SU-DHL-6 (cell line): ENCODE data around the gene MAPK14.

Experiments used
- H2AFZ ChIP-seq: fragments of 200-600 bp; sonication (generic); 2 replicates; pipeline ENCODE4 v1.6.1; 2014; ENCODE audit warnings: low read depth, mild to moderate bottlenecking, moderate library complexity, mixed read lengths, antibody characterized with exemption, low read length; ENCODE audit not compliant: severe bottlenecking
- H3F3A ChIP-seq: fragments of 200-600 bp; shearing (Covaris generic); 2 replicates; pipeline ENCODE4 v1.6.0; 2016; ENCODE audit warnings: antibody characterized with exemption, mild to moderate bottlenecking; ENCODE audit not compliant: insufficient read depth
- H3K27ac ChIP-seq: fragments of 200-600 bp; sonication (generic); 2 replicates; pipeline ENCODE4 v1.5.1; 2016; ENCODE audit warnings: low read depth, mild to moderate bottlenecking, low read length, moderate library complexity, mixed read lengths
- H3K27me3 ChIP-seq: fragments of 200-600 bp; sonication (generic), shearing (Covaris generic); 2 replicates; pipeline ENCODE4 v1.6.0; 2014; ENCODE audit warnings: mild to moderate bottlenecking, low read length
- H3K36me3 ChIP-seq: fragments of 200-600 bp; sonication (generic); 2 replicates; pipeline ENCODE4 v1.6.1; 2014; ENCODE audit warnings: mild to moderate bottlenecking, low read length, mixed read lengths
- H3K4me2 ChIP-seq: fragments of 300-600, 200-600 bp; shearing (Covaris generic), sonication (generic); 2 replicates; pipeline ENCODE4 v1.6.0; 2014; ENCODE audit warnings: low read length, low read depth, mild to moderate bottlenecking; ENCODE audit not compliant: poor library complexity, severe bottlenecking
- H3K4me3 ChIP-seq: fragments of 200-600 bp; sonication (generic); 2 replicates; pipeline ENCODE4 v1.5.1; 2014; ENCODE audit warnings: antibody characterized with exemption, low read length, mild to moderate bottlenecking, mixed read lengths; ENCODE audit not compliant: insufficient read depth, poor library complexity, severe bottlenecking
- H3K79me2 ChIP-seq: fragments of 200-600 bp; sonication (generic); 2 replicates; pipeline ENCODE4 v1.6.1; 2014; ENCODE audit warnings: mild to moderate bottlenecking, low read length, moderate library complexity; ENCODE audit not compliant: insufficient read depth
- H3K9ac ChIP-seq: fragments of 200-600 bp; sonication (generic); 2 replicates; pipeline ENCODE4 v1.7.0; 2014; ENCODE audit warnings: mild to moderate bottlenecking, low read length
- H3K9me2 ChIP-seq: fragments of 200-600 bp; sonication (generic); replicated peaks from 2 replicates; pipeline ENCODE4 v1.6.1; 2014; ENCODE audit warnings: low read length; ENCODE audit not compliant: insufficient read depth
- H3K9me3 ChIP-seq: fragments of 200-600 bp; sonication (generic); 2 replicates; pipeline ENCODE4 v1.6.1; 2014; ENCODE audit warnings: low read length, mixed read lengths; ENCODE audit not compliant: insufficient read depth
- H4K20me1 ChIP-seq: fragments of 200-600 bp; sonication (generic); 2 replicates; pipeline ENCODE4 v1.6.1; 2014; ENCODE audit warnings: low read depth, mild to moderate bottlenecking, antibody characterized with exemption, low read length, moderate library complexity, mixed read lengths
- EZH2phosphoT487 ChIP-seq: fragments of 200-600 bp; sonication (generic), shearing (Covaris generic); conservative IDR thresholded peaks from 2 replicates; pipeline ENCODE4 v1.6.1; 2018; ENCODE audit warnings: mild to moderate bottlenecking, antibody characterized with exemption, low read length, moderate library complexity, mixed read lengths
- TF ChIP-seq, protein P1 (sequence below): fragments of 200-600 bp; sonication (generic); IDR thresholded peaks from one replicate; pipeline ENCODE4 v1.5.1; 2017; ENCODE audit warnings: antibody characterized with exemption, mild to moderate bottlenecking, low read length, moderate library complexity; ENCODE audit not compliant: insufficient read depth, poor library complexity, severe bottlenecking

The MAPK14 gene

GRCh38 chr6:36068586-36068985, 41.0 kb downstream of the MAPK14 start:
- Histone ChIP-seq H3K4me3 (no peak overlapping the region), H3F3A (peaks cover 16% of the 10 kb centered on the region), H3K79me2 (peaks cover 97% of the 10 kb centered on the region), H3K9me3 (no peaks in the 10 kb centered on the region), H4K20me1 (peaks cover 26% of the 10 kb centered on the region), H3K4me2 (no peak overlapping the region), H3K27ac (no peak overlapping the region), H3K36me3 (peaks cover 3% of the 10 kb centered on the region; the same call in 1 of the 2 replicates), H3K9me2 (no peaks in the 10 kb centered on the region), H3K27me3 (no peaks in the 10 kb centered on the region), H3K9ac (no peak overlapping the region), H2AFZ (no peak overlapping the region)
- TF ChIP-seq, protein P1, sequence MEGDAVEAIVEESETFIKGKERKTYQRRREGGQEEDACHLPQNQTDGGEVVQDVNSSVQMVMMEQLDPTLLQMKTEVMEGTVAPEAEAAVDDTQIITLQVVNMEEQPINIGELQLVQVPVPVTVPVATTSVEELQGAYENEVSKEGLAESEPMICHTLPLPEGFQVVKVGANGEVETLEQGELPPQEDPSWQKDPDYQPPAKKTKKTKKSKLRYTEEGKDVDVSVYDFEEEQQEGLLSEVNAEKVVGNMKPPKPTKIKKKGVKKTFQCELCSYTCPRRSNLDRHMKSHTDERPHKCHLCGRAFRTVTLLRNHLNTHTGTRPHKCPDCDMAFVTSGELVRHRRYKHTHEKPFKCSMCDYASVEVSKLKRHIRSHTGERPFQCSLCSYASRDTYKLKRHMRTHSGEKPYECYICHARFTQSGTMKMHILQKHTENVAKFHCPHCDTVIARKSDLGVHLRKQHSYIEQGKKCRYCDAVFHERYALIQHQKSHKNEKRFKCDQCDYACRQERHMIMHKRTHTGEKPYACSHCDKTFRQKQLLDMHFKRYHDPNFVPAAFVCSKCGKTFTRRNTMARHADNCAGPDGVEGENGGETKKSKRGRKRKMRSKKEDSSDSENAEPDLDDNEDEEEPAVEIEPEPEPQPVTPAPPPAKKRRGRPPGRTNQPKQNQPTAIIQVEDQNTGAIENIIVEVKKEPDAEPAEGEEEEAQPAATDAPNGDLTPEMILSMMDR, result no peak
- TF ChIP-seq EZH2phosphoT487, result no peak

DNA sequence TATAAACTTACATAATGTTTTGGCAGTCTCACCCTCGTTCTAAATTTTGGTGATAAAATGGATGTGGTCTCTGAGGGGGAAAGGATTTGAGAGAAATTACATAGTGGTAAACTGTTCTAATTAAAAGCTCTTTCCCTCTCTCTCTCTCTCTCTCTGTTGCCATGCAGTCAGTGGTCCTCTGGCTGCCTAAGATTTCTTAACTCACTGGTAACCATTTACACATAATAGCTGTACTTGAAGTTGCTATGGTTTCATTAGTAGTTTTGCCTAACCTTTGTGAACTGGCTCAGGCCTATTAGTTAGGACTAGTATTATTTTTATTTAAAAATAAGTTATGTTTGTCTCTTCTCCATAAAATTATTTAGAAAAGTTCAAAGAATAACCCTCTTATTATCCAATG, 42.0 kb downstream of the MAPK14 start:
- H3K27me3 ChIP-seq, result no peaks in the 10 kb centered on the region
- H2AFZ ChIP-seq, result no peak overlapping the region
- H3K79me2 ChIP-seq, result peaks cover 88% of the 10 kb centered on the region
- H3K9ac ChIP-seq, result no peak overlapping the region
- H3K27ac ChIP-seq, result no peak overlapping the region
- H3K36me3 ChIP-seq, result peaks cover 4% of the 10 kb centered on the region; the same call in 1 of the 2 replicates
- H3F3A ChIP-seq, result peaks cover 16% of the 10 kb centered on the region
- no peak overlapping the region for H3K4me2 ChIP-seq
- no peaks in the 10 kb centered on the region for H3K9me3 ChIP-seq
- no peak overlapping the region for H3K4me3 ChIP-seq
- TF ChIP-seq EZH2phosphoT487, result no peak
- TF ChIP-seq, protein P1, result no peak
- H3K9me2 ChIP-seq, result no peaks in the 10 kb centered on the region
- H4K20me1 ChIP-seq, result peaks cover 26% of the 10 kb centered on the region

- Histone ChIP-seq H3K4me3 (no peak overlapping the region), H3K36me3 (peaks cover 5% of the 10 kb centered on the region; the same call in 1 of the 2 replicates), H3K27ac (no peak overlapping the region), H3K9ac (no peak overlapping the region), H3K79me2 (peaks cover 81% of the 10 kb centered on the region), H3K9me3 (no peaks in the 10 kb centered on the region), H3K27me3 (no peaks in the 10 kb centered on the region), H3F3A (peaks cover 17% of the 10 kb centered on the region), H3K9me2 (no peaks in the 10 kb centered on the region), H2AFZ (no peak overlapping the region), H4K20me1 (peaks cover 26% of the 10 kb centered on the region), H3K4me2 (no peak overlapping the region)
- no peak for TF ChIP-seq EZH2phosphoT487
- TF ChIP-seq, protein P1, result no peak
Observed at GRCh38 chr6:36070252-36070651, 42.6 kb downstream of the MAPK14 start.
